Upper lobe of left lung (tissue), 6 donors: ENCODE measurements around the gene IL10RB. TPM values are rescaled to one million over a fixed set of nuclear protein-coding genes. Genes with fewer than 3 reads are reported as not detected.

ENCODE experiments used
- ATAC-seq, 2 donors: fragments of 200-7000 bp; cut with Tn5 transposase; one replicate each; pipeline ENCODE4 v1.9.1; 2022; ENCODE audit warnings: mild to moderate bottlenecking in 2 of 2, moderate library complexity in 2 of 2; ENCODE audit not compliant: low FRiP score in 2 of 2
- DNase-seq, 2 donors: peaks; one replicate each; pipeline ENCODE4 v3.0.0-alpha.2; 2019 to 2020
- H3K27ac ChIP-seq, 4 donors: fragments of 200-600 bp; sonication (generic); one replicate each; pipeline ENCODE4 v1.5.1; 2016 to 2019
- H3K27me3 ChIP-seq, 4 donors: fragments of 200-600 bp; sonication (generic); one replicate each; pipeline ENCODE4 v1.5.1; 2017 to 2019
- H3K36me3 ChIP-seq, 4 donors: fragments of 200-600 bp; sonication (generic); one replicate each; pipeline ENCODE4 v1.5.1; 2016 to 2019
- H3K4me1 ChIP-seq, 4 donors: fragments of 200-600 bp; sonication (generic); one replicate each; pipeline ENCODE4 v1.5.1; 2018 to 2019
- H3K4me3 ChIP-seq, 4 donors: fragments of 200-600 bp; sonication (generic); one replicate each; pipeline ENCODE4 v1.5.1; 2017 to 2019; ENCODE audit warnings: mild to moderate bottlenecking in 2 of 4, moderate library complexity in 1 of 4
- H3K9me3 ChIP-seq, 4 donors: fragments of 200-600 bp; sonication (generic); one replicate each; pipeline ENCODE4 v1.5.1; 2018 to 2019
- EP300 ChIP-seq, 4 donors: sonication (generic); formaldehyde crosslinking; IDR thresholded peaks; one replicate each; pipeline ENCODE4 v1.5.1; 2017; ENCODE audit warnings: antibody characterized with exemption in 4 of 4, control low read depth in 2 of 4
- POLR2A ChIP-seq, 4 donors: fragments of 450-650 bp; IDR thresholded peaks; one replicate each; pipeline ENCODE4 v1.5.1; 2016 to 2017; ENCODE audit warnings: antibody characterized with exemption in 4 of 4, mild to moderate bottlenecking in 2 of 4
- POLR2AphosphoS5 ChIP-seq, 2 donors: sonication (generic); formaldehyde crosslinking; IDR thresholded peaks; one replicate each; pipeline ENCODE4 v1.5.1; 2017; ENCODE audit warnings: antibody characterized with exemption in 2 of 2
- WGBS, 2 donors: methylation state at CpG; one replicate each; pipeline ENCODE4 v1.1.5; 2017 to 2018; 5-methylcytosine and 5-hydroxymethylcytosine counted together
- total RNA-seq, 6 donors: library from RNA; depleted of rRNA in 4 of 6; stranded (reverse); fragments of >200 nt in 4 of 6; gene quantifications; one replicate each; pipeline versions ENCODE4 v1.1.0 to v1.2.1, GENCODE V29; 2016 to 2021
- TF ChIP-seq, protein P1 (sequence below), 6 experiments: fragments of 450-650 bp in 4 of 6; fragments of 200-600 bp in 2 of 6; sonication (generic) in 2 of 6; IDR thresholded peaks; one replicate each; pipeline ENCODE4 v1.5.1; 2016 to 2019; ENCODE audit warnings: antibody characterized with exemption in 6 of 6
- donor health status: DM: no; HTN: no; CAD: no; lungs with moderate emphysema.
- donor health status: DM: no; HTN: yes; CAD: no; lungs with severe emphysema.

Gene IL10RB
- total RNA-seq, 6 donors from 2014 or later = 11.5 to 49.2 (median 41.0) TPM

DNA sequence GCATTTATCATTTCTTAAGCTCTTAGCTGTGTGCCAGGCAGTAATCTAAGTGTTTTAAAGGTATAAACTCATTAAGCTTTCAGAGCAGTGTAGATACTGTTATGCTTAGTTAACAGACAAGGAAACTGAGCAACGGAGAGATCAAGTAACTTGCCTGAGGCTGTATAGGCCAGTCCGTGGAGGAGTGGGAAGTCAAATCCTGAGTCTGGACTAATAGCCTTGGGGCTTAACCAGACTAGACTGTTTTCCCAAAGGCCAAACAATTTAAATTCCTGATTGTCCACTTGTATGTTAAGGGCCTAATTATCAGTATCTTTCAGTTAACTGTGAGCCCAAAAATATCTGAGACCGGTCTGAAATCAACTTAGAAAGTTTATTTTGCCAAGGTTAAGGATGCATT is 61.2 kb downstream of the IL10RB start:
- no peaks in the 10 kb centered on the region for H3K9me3 ChIP-seq
- TF ChIP-seq EP300 (IDR thresholded peaks at IDR 0.05) (no peak), POLR2A (IDR thresholded peaks at IDR 0.05) (no peak), POLR2AphosphoS5 (IDR thresholded peaks at IDR 0.05) (no peak)
- TF ChIP-seq, protein P1, sequence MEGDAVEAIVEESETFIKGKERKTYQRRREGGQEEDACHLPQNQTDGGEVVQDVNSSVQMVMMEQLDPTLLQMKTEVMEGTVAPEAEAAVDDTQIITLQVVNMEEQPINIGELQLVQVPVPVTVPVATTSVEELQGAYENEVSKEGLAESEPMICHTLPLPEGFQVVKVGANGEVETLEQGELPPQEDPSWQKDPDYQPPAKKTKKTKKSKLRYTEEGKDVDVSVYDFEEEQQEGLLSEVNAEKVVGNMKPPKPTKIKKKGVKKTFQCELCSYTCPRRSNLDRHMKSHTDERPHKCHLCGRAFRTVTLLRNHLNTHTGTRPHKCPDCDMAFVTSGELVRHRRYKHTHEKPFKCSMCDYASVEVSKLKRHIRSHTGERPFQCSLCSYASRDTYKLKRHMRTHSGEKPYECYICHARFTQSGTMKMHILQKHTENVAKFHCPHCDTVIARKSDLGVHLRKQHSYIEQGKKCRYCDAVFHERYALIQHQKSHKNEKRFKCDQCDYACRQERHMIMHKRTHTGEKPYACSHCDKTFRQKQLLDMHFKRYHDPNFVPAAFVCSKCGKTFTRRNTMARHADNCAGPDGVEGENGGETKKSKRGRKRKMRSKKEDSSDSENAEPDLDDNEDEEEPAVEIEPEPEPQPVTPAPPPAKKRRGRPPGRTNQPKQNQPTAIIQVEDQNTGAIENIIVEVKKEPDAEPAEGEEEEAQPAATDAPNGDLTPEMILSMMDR (IDR thresholded peaks at IDR 0.05) = no peak
- peaks cover 21 to 34% (median 30%) of the 10 kb centered on the region in 4 donors for H3K4me1 ChIP-seq
- H3K27me3 ChIP-seq = no peaks in the 10 kb centered on the region
- 62 to 86% methylated on average over 3 of the region's 3 CpGs for WGBS, 2 donors
- DNase-seq = no peak
- H3K4me3 ChIP-seq = no peak overlapping the region
- ATAC-seq = no peak
- H3K36me3 ChIP-seq = peaks cover 0 to 6% (median 0%) of the 10 kb centered on the region in 4 donors
- H3K27ac ChIP-seq = no peak overlapping the region

DNA sequence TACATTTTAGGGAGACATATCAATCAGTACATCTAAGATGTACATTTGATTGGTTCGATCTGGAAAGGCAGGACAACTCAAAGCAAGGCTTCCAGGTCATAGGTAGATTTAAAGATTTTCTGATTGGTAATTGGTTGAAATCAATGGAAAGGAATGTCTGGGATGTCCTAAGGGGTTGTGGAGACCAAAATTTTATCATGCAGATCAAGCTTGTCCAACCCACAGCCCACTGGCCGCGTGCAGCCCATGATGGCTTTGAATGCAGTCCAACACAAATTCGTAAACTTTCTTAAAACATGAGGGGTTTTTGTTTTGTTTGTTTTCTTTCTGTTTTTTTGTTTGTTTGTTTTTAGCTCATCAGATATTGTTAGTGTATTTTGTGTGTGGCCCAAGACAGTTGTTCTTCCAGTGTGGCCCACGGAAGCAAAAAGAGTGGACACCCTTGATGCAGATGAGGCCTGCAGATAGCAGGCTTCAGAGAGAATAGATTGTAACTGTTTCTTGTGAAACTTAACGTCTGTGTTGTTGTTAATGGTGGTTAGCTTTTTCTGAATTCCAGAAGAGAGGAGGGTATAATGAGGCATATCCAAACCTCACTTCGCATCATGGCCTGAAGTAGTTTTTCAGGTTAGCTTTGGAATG is 61.7 kb downstream of the IL10RB start:
- Histone ChIP-seq H3K27ac (no peak overlapping the region), H3K27me3 (no peaks in the 10 kb centered on the region), H3K4me1 (peaks cover 21 to 34% (median 30%) of the 10 kb centered on the region in 4 donors), H3K4me3 (no peak overlapping the region), H3K36me3 (peaks cover 0 to 6% (median 0%) of the 10 kb centered on the region in 4 donors), H3K9me3 (peaks cover 0 to under 1% (median 0%) of the 10 kb centered on the region in 4 donors)
- DNase-seq = peak in 1 of 2 donors; percentile 10
- ATAC-seq = no peak
- TF ChIP-seq POLR2A (IDR thresholded peaks at IDR 0.05) (no peak), EP300 (IDR thresholded peaks at IDR 0.05) (no peak), POLR2AphosphoS5 (IDR thresholded peaks at IDR 0.05) (no peak)
- TF ChIP-seq, protein P1 (IDR thresholded peaks at IDR 0.05) = no peak
- WGBS, 2 donors = 86 to 91% methylated on average over 7 of the region's 7 CpGs

DNA sequence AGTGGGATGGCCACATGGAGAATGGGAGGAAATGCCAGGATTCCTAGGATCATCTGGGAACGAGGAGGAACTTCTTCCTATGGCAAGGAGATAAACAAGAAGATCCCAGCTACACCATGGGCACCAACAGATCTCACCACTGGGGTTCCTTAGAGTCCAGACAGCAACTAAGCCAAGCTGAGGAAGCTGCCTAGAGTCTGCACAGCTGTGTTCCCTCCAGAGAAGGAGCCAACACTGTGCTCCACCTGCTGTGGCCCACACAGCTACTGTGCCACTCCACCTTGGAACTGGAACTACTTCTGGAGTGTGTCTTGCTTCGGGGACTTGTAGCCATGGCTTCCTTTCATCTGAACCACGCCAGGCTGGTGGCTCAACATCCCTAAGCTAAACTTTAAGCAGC is 64.6 kb downstream of the IL10RB start:
- H3K9me3 ChIP-seq = peaks cover 0 to 4% (median 0%) of the 10 kb centered on the region in 4 donors
- ATAC-seq (peak in 1 of 2 donors; percentile 38), DNase-seq (no peak)
- peaks cover 0 to 11% (median 0%) of the 10 kb centered on the region in 4 donors for H3K36me3 ChIP-seq
- peaks cover 19 to 32% (median 29%) of the 10 kb centered on the region in 4 donors for H3K4me1 ChIP-seq
- TF ChIP-seq POLR2A (IDR thresholded peaks at IDR 0.05) = no peak
- TF ChIP-seq, protein P1 (IDR thresholded peaks at IDR 0.05) = no peak
- no peak for TF ChIP-seq POLR2AphosphoS5 (IDR thresholded peaks at IDR 0.05)
- TF ChIP-seq EP300 (IDR thresholded peaks at IDR 0.05) = no peak
- H3K4me3 ChIP-seq = no peak overlapping the region
- H3K27ac ChIP-seq = no peak overlapping the region
- H3K27me3 ChIP-seq = no peaks in the 10 kb centered on the region
- 80 to 86% methylated on average over 2 to 3 of the region's 3 CpGs for WGBS, 2 donors

DNA sequence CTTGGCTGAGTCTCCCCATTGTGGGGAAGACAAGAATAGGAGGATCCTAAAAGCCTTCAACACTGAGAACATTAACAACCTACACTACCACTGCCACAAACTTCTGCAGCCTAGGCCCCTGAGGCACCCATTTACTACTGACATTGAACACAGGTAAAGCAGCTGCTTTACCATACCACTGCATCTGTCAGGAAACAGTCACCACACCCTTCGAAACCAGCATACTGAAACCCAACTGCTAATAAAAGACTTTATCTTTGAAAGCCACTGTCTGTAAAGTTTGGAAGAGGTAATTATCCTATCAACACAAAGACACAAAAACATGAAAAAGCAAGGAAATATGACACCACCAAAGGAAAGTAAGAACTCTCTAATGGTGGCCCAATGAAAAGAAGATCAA is 66.0 kb downstream of the IL10RB start:
- Histone ChIP-seq H3K9me3 (peaks cover 0 to 4% (median 0%) of the 10 kb centered on the region in 4 donors), H3K4me1 (peaks cover 5 to 18% (median 16%) of the 10 kb centered on the region in 4 donors), H3K4me3 (no peak overlapping the region), H3K27ac (no peak overlapping the region), H3K36me3 (peaks cover 0 to 18% (median 0%) of the 10 kb centered on the region in 4 donors), H3K27me3 (no peaks in the 10 kb centered on the region)
- no peak for DNase-seq
- TF ChIP-seq POLR2A (IDR thresholded peaks at IDR 0.05) (no peak), POLR2AphosphoS5 (IDR thresholded peaks at IDR 0.05) (no peak), EP300 (IDR thresholded peaks at IDR 0.05) (no peak)
- TF ChIP-seq, protein P1 (IDR thresholded peaks at IDR 0.05) = no peak
- 80 to 88% methylated on average over 1 of the region's 1 CpG for WGBS, 2 donors
- ATAC-seq = no peak
